Measurements from ENCODE around the gene LILRA6. TPM values are rescaled to one million over a fixed set of nuclear protein-coding genes. Genes with fewer than 3 reads are reported as not detected.

Gene LILRA6
- total and polyA plus RNA-seq, 4 donors, result 5.3 to 91.7 (median 16.4) TPM

GRCh38 chr19:54257116-54257480 is 14.5 kb upstream of the LILRA6 start, which contains the start of gene LILRB5:
TSS of gene LILRB5 (minus strand) at chr19:54257273. CDS start at chr19:54257193, 80 bp downstream.
- no peaks in the 10 kb centered on the region for H3K4me1 ChIP-seq (ENCODE audit: control insufficient read depth in 5 of 5, insufficient read depth in 5 of 5, low read length in 5 of 5)
- peaks cover 0 to 4% (median 0%) of the 10 kb centered on the region in 3 donors for H3K27me3 ChIP-seq (ENCODE audit: control insufficient read depth in 3 of 3, insufficient read depth in 3 of 3, low read length in 2 of 3)
- 65% methylated on average over 9 of the region's 9 CpGs for WGBS, 2 donors
- no peaks in the 10 kb centered on the region for H3K36me3 ChIP-seq (ENCODE audit: control insufficient read depth in 4 of 4, insufficient read depth in 4 of 4, low read length in 4 of 4)
- no peak within 1 kb of the TSS for H3K27ac ChIP-seq (ENCODE audit: low read depth in 1 of 2, low read length in 1 of 2)
- ATAC-seq (ENCODE audit: insufficient read depth, low FRiP score), result no peak
- H3K9ac ChIP-seq (ENCODE audit: insufficient read depth in 1 of 2, low read length in 2 of 2), result no peak within 1 kb of the TSS
- TF ChIP-seq CTCF (IDR thresholded peaks at IDR 0.05; ENCODE audit: control extremely low read depth, extremely low read depth), result no peak
- H3K4me3 ChIP-seq, result no peak within 1 kb of the TSS
- no peak for DNase-seq
- no peaks in the 10 kb centered on the region for H3K9me3 ChIP-seq (ENCODE audit: control insufficient read depth in 4 of 4, insufficient read depth in 3 of 4, low read length in 3 of 4)

- Histone ChIP-seq H3K9me3 (ENCODE audit: control insufficient read depth in 4 of 4, insufficient read depth in 3 of 4, low read length in 3 of 4) (no peaks in the 10 kb centered on the region), H3K4me1 (ENCODE audit: control insufficient read depth in 5 of 5, insufficient read depth in 5 of 5, low read length in 5 of 5) (no peaks in the 10 kb centered on the region), H3K36me3 (ENCODE audit: control insufficient read depth in 4 of 4, insufficient read depth in 4 of 4, low read length in 4 of 4) (no peaks in the 10 kb centered on the region), H3K4me3 (no peak overlapping the region), H3K27me3 (ENCODE audit: control insufficient read depth in 3 of 3, insufficient read depth in 3 of 3, low read length in 2 of 3) (peaks cover 0 to 4% (median 0%) of the 10 kb centered on the region in 3 donors), H3K27ac (ENCODE audit: low read depth in 1 of 2, low read length in 1 of 2) (no peak overlapping the region), H3K9ac (ENCODE audit: insufficient read depth in 1 of 2, low read length in 2 of 2) (no peak overlapping the region)
- ATAC-seq (ENCODE audit: insufficient read depth, low FRiP score), result no peak
- WGBS, 2 donors, result 73 to 87% methylated on average over 19 of the region's 19 CpGs
- no peak for DNase-seq
- no peak for TF ChIP-seq CTCF (IDR thresholded peaks at IDR 0.05; ENCODE audit: control extremely low read depth, extremely low read depth)
Observed at GRCh38 chr19:54256250-54257115, 13.9 kb upstream of the LILRA6 start.

GRCh38 chr19:54255105-54255775 is 12.7 kb upstream of the LILRA6 start:
- 46 to 58% methylated on average over 25 to 26 of the region's 26 CpGs for WGBS, 2 donors
- no peak for TF ChIP-seq CTCF (IDR thresholded peaks at IDR 0.05; ENCODE audit: control extremely low read depth, extremely low read depth)
- no peaks in the 10 kb centered on the region for H3K9me3 ChIP-seq (ENCODE audit: control insufficient read depth in 4 of 4, insufficient read depth in 3 of 4, low read length in 3 of 4)
- no peak overlapping the region for H3K9ac ChIP-seq (ENCODE audit: insufficient read depth in 1 of 2, low read length in 2 of 2)
- no peak overlapping the region for H3K27ac ChIP-seq (ENCODE audit: low read depth in 1 of 2, low read length in 1 of 2)
- DNase-seq, result no peak
- ATAC-seq (ENCODE audit: insufficient read depth, low FRiP score), result no peak
- H3K4me3 ChIP-seq, result no peak overlapping the region
- H3K27me3 ChIP-seq (ENCODE audit: control insufficient read depth in 3 of 3, insufficient read depth in 3 of 3, low read length in 2 of 3), result peaks cover 0 to 7% (median 0%) of the 10 kb centered on the region in 3 donors
- no peaks in the 10 kb centered on the region for H3K4me1 ChIP-seq (ENCODE audit: control insufficient read depth in 5 of 5, insufficient read depth in 5 of 5, low read length in 5 of 5)
- H3K36me3 ChIP-seq (ENCODE audit: control insufficient read depth in 4 of 4, insufficient read depth in 4 of 4, low read length in 4 of 4), result no peaks in the 10 kb centered on the region
